ENCODE data around the gene FASTKD1.

- TF ChIP-seq CTCF (IDR thresholded peaks at IDR 0.05) (no peak), POLR2A (IDR thresholded peaks at IDR 0.05) (no peak)
Observed at GRCh38 chr2:169486487-169486886, 87.2 kb downstream of the FASTKD1 start.
